Measurements from ENCODE around the gene GTF2A1L.
"Not testable (repeated sequence)": the region's sequence is repeated elsewhere in the genome, so short reads cannot be mapped to it uniquely, and the experiment has no call there.

GRCh38 chr2:48703621-48704020 lies 86.0 kb downstream of the GTF2A1L start:
- TF ChIP-seq ELF4 (IDR thresholded peaks at IDR 0.05); SUZ12 (IDR thresholded peaks at IDR 0.05); SP1 (IDR thresholded peaks at IDR 0.05); FOXA1 (IDR thresholded peaks at IDR 0.05); ARNT (IDR thresholded peaks at IDR 0.05); PKNOX1 (IDR thresholded peaks at IDR 0.05); LEF1 (IDR thresholded peaks at IDR 0.05; ENCODE audit: borderline replicate concordance); BHLHE40 (IDR thresholded peaks at IDR 0.05; ENCODE audit: borderline replicate concordance): not testable (repeated sequence)

Measured in HEK293T (cell line).